PC-3 (cell line): ENCODE measurements around the gene KIF18B. TPM values are rescaled to one million over a fixed set of nuclear protein-coding genes. Genes with fewer than 3 reads are reported as not detected.

ENCODE experiments used
- ATAC-seq: fragments of 200-7000 bp; cut with Tn5 transposase; 2 replicates; pipeline ENCODE4 v1.9.1; 2020; ENCODE audit warnings: mild to moderate bottlenecking, moderate library complexity
- BruUV-seq: library from RNA; stranded (reverse); fragments of 400-500 nt; replicated peaks from 2 replicates; lab custom pipeline; 2021; lab: Mats Ljungman, UMichigan
- CTCF ChIA-PET: fragments of 300-600 bp; sonication (Branson Sonifier 250); formaldehyde crosslinking; loops from one replicate; lab custom pipeline; 2022; ENCODE audit warnings: antibody characterized with exemption; lab: Charles Lee
- POLR2A ChIA-PET: fragments of 300-600 bp; sonication (Branson Sonifier 250); formaldehyde crosslinking; loops from one replicate; lab custom pipeline; 2022; ENCODE audit warnings: antibody characterized with exemption; ENCODE audit not compliant: unreplicated experiment; lab: Charles Lee
- DNase-seq: peaks from one replicate; pipeline ENCODE4 v3.0.0-alpha.2; 2015
- H2AFZ ChIP-seq: fragments of 300-600 bp; sonication (generic); 2 replicates; pipeline ENCODE4 v1.6.0; 2016; ENCODE audit warnings: antibody characterized with exemption, low read length
- H3F3A ChIP-seq: fragments of 300-600 bp; sonication (generic); one replicate; pipeline ENCODE4 v1.6.0; 2017; ENCODE audit warnings: antibody characterized with exemption, low read length, control low read depth, mild to moderate bottlenecking; ENCODE audit not compliant: unreplicated experiment
- H3K27ac ChIP-seq: fragments of 300-600 bp; sonication (generic); 2 replicates; pipeline ENCODE4 v1.5.1; 2016; ENCODE audit warnings: mild to moderate bottlenecking, low read length
- H3K27me3 ChIP-seq: fragments of 300-600 bp; sonication (generic); 2 replicates; pipeline ENCODE4 v1.6.1; 2016; ENCODE audit warnings: low read length, mixed read lengths
- H3K36me3 ChIP-seq: fragments of 300-600 bp; sonication (generic); 2 replicates; pipeline ENCODE4 v1.6.1; 2016; ENCODE audit warnings: low read depth, mixed run types, low read length, mixed read lengths
- H3K4me1 ChIP-seq: fragments of 300-600 bp; sonication (generic); 2 replicates; pipeline ENCODE4 v1.5.1; 2016; ENCODE audit warnings: low read length; ENCODE audit not compliant: insufficient read depth
- H3K4me2 ChIP-seq: fragments of 300-600 bp; sonication (generic); 2 replicates; pipeline ENCODE4 v1.6.0; 2016; ENCODE audit warnings: low read length
- H3K4me3 ChIP-seq: fragments of 300-600 bp; sonication (generic); 2 replicates; pipeline ENCODE4 v1.5.1; 2016; ENCODE audit warnings: mild to moderate bottlenecking, low read length, mixed read lengths
- H3K79me2 ChIP-seq: fragments of 300-600 bp; sonication (generic); 2 replicates; pipeline ENCODE4 v1.6.1; 2017; ENCODE audit warnings: low read length, mixed read lengths
- H3K9ac ChIP-seq: fragments of 300-600 bp; sonication (generic); 2 replicates; pipeline ENCODE4 v1.6.0; 2016; ENCODE audit warnings: mild to moderate bottlenecking, low read length
- H3K9me2 ChIP-seq: fragments of 300-600 bp; sonication (generic); replicated peaks from 2 replicates; pipeline ENCODE4 v1.6.1; 2016; ENCODE audit warnings: mixed run types, low read length, mixed read lengths
- H3K9me3 ChIP-seq: fragments of 300-600 bp; sonication (generic); 2 replicates; pipeline ENCODE4 v1.6.1; 2016; ENCODE audit warnings: low read length, mixed read lengths
- H4K20me1 ChIP-seq: fragments of 300-600 bp; sonication (generic); 2 replicates; pipeline ENCODE4 v1.6.1; 2016; ENCODE audit warnings: low read length, mixed read lengths
- EZH2 ChIP-seq: fragments of 300-600 bp; sonication (generic); IDR thresholded peaks from one replicate; pipeline ENCODE4 v1.6.1; 2017; ENCODE audit warnings: antibody characterized with exemption, mild to moderate bottlenecking, low read length; ENCODE audit not compliant: unreplicated experiment
- EZH2phosphoT487 ChIP-seq: fragments of 300-600 bp; sonication (generic); IDR thresholded peaks from 2 replicates; pipeline ENCODE4 v1.6.1; 2018; ENCODE audit warnings: mild to moderate bottlenecking, antibody characterized with exemption, low read length, borderline replicate concordance
- intact Hi-C: fragments of 100-400 bp; cut with micrococcal nuclease; formaldehyde crosslinking; loops from 2 replicates; pipeline ENCODE4 v1.9.0; 2023
- total RNA-seq: library from RNA; depleted of rRNA; stranded (reverse); fragments of >200 nt; gene quantifications from 2 replicates; pipeline ENCODE4 v1.2.3, GENCODE V29; 2014
- TF ChIP-seq, protein P1 (sequence below): fragments of 300-600 bp; sonication (generic); conservative IDR thresholded peaks from 2 replicates; pipeline ENCODE4 v1.5.1; 2017; ENCODE audit warnings: antibody characterized with exemption, low read depth, mild to moderate bottlenecking, low read length

The KIF18B gene
- total RNA-seq, 1 experiment from 2014 or later, result 25.0 TPM

DNA sequence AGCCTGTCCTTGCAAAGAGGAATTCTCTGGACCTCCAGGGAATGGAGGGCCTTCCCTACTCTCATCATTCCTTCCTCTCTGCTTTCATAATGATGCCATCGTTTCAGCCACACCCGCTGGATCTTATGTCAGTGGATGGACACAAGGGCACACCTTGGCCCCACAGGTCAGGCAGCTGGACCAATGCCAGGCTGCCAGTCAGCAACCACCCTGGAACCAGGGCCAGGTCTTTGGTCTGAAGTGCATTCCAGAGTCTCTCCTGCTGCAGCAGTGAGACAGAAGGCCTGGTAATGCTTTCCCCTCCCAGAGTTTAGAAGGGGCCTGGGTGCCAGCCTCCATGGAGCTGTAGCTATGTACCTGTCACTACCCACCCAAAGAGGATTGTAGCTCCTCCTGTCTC is 13.1 kb upstream of the KIF18B start:
- no peaks in the 10 kb centered on the region for H3F3A ChIP-seq
- ChIA-PET POLR2A (no interaction called here), CTCF (no interaction called here)
- no peaks in the 10 kb centered on the region for H3K9me2 ChIP-seq
- H3K27ac ChIP-seq, result no peak overlapping the region
- H3K79me2 ChIP-seq, result no peaks in the 10 kb centered on the region
- TF ChIP-seq, protein P1, sequence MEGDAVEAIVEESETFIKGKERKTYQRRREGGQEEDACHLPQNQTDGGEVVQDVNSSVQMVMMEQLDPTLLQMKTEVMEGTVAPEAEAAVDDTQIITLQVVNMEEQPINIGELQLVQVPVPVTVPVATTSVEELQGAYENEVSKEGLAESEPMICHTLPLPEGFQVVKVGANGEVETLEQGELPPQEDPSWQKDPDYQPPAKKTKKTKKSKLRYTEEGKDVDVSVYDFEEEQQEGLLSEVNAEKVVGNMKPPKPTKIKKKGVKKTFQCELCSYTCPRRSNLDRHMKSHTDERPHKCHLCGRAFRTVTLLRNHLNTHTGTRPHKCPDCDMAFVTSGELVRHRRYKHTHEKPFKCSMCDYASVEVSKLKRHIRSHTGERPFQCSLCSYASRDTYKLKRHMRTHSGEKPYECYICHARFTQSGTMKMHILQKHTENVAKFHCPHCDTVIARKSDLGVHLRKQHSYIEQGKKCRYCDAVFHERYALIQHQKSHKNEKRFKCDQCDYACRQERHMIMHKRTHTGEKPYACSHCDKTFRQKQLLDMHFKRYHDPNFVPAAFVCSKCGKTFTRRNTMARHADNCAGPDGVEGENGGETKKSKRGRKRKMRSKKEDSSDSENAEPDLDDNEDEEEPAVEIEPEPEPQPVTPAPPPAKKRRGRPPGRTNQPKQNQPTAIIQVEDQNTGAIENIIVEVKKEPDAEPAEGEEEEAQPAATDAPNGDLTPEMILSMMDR, result no peak
- no peak for TF ChIP-seq EZH2phosphoT487
- TF ChIP-seq EZH2, result no peak
- no peak overlapping the region for H3K4me3 ChIP-seq
- H3K4me1 ChIP-seq, result peaks cover 5% of the 10 kb centered on the region; the same call in 1 of the 2 replicates
- BruUV-seq, result no TSS peak
- no peak overlapping the region for H3K4me2 ChIP-seq
- H3K36me3 ChIP-seq, result no peaks in the 10 kb centered on the region
- H3K9ac ChIP-seq, result no peak overlapping the region
- DNase-seq (peak; percentile 36), ATAC-seq (peak; percentile 54)
- no peaks in the 10 kb centered on the region for H3K27me3 ChIP-seq
- H4K20me1 ChIP-seq, result no peaks in the 10 kb centered on the region
- intact Hi-C loops, result no loop called here
- no peak overlapping the region for H2AFZ ChIP-seq
- H3K9me3 ChIP-seq, result no peaks in the 10 kb centered on the region

DNA sequence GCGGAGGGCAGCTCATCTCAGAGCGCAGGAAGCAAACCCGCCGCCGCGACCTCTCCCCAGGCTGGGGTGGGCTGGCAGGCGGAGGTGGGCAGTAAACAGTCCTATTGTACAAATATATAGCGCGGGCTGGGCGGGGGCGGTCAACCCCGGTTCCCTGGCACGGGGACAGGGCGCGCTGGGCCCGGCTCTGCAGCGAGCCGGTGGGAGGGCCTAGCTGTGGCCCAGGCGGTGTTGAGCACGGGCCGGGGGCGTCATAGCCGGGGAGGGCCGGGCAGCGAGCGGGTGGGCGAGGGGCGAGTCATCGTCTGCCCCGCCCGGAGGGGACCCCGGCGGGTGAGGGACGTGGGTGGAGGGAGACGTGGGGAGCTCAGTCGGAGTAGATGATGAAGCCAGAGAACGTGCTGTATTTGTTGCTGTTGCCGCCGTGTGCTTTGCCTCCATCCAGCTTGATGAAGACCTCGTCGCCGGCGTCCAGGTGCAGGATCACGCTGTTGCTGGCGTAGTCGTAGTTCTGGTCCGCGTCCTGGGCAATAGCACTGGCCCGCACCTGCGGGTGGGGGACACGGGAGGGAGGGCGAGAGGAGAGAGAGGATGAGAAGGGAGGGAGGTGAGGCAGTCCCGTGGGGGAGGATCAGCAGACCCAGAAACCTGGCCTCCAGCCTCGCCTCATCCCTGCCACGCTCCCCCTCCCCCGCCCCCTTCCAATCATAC is 12.4 kb upstream of the KIF18B start:
- H3K9me2 ChIP-seq, result no peaks in the 10 kb centered on the region
- no peaks in the 10 kb centered on the region for H3F3A ChIP-seq
- no peaks in the 10 kb centered on the region for H3K9me3 ChIP-seq
- no peaks in the 10 kb centered on the region for H3K27me3 ChIP-seq
- no peak overlapping the region for H3K9ac ChIP-seq
- no peak overlapping the region for H2AFZ ChIP-seq
- no peak overlapping the region for H3K4me3 ChIP-seq
- H3K4me1 ChIP-seq, result peaks cover 5% of the 10 kb centered on the region; the same call in 1 of the 2 replicates
- H3K27ac ChIP-seq, result no peak overlapping the region
- no peaks in the 10 kb centered on the region for H4K20me1 ChIP-seq
- DNase-seq (no peak), ATAC-seq (no peak)
- TF ChIP-seq EZH2phosphoT487, result no peak
- no peak for TF ChIP-seq EZH2
- TF ChIP-seq, protein P1, result no peak
- no peaks in the 10 kb centered on the region for H3K79me2 ChIP-seq
- intact Hi-C loops, result no loop called here
- no peak overlapping the region for H3K4me2 ChIP-seq
- ChIA-PET POLR2A (no interaction called here), CTCF (no interaction called here)
- BruUV-seq, result no TSS peak
- no peaks in the 10 kb centered on the region for H3K36me3 ChIP-seq
